SK-N-SH treated with all-trans-retinoic acid at 6 μM for 48 hours (cell line): Measurements from ENCODE around the gene GCSAM.
"Not testable (repeated sequence)": the region's sequence is repeated elsewhere in the genome, so short reads cannot be mapped to it uniquely, and the experiment has no call there.

Experiments used
- ATAC-seq: fragments of 200-7000 bp; cut with Tn5 transposase; 3 replicates; pipeline ENCODE4 v1.9.1; 2020; ENCODE audit warnings: mild to moderate bottlenecking, moderate library complexity
- BACH2 ChIP-seq: fragments of 250-450 bp; sonication (Bioruptor Pico); IDR thresholded peaks from 2 replicates; pipeline ENCODE4 v1.9.0; 2021; ENCODE audit warnings: mild to moderate bottlenecking, borderline replicate concordance
- CSRNP3 ChIP-seq: fragments of 250-450 bp; sonication (Bioruptor Pico); IDR thresholded peaks from 2 replicates; pipeline ENCODE4 v1.5.1; 2021; ENCODE audit warnings: mild to moderate bottlenecking, moderate library complexity
- ESRRG ChIP-seq: fragments of 250-450 bp; sonication (Bioruptor Pico); IDR thresholded peaks from 2 replicates; pipeline ENCODE4 v1.6.1; 2021; ENCODE audit warnings: mild to moderate bottlenecking
- GLIS3 ChIP-seq: fragments of 250-450 bp; sonication (Bioruptor Pico); IDR thresholded peaks from 2 replicates; pipeline ENCODE4 v1.5.0; 2020; ENCODE audit warnings: mild to moderate bottlenecking, moderate library complexity
- ISL1 ChIP-seq: fragments of 250-450 bp; sonication (Bioruptor Pico); IDR thresholded peaks from 2 replicates; pipeline ENCODE4 v2.1.2; 2022; ENCODE audit warnings: mild to moderate bottlenecking, moderate library complexity
- OSR1 ChIP-seq: fragments of 250-450 bp; sonication (Bioruptor Pico); IDR thresholded peaks from 2 replicates; pipeline ENCODE4 v1.8.0; 2022; ENCODE audit warnings: moderate library complexity, mild to moderate bottlenecking, inconsistent platforms
- POU6F1 ChIP-seq: fragments of 250-450 bp; sonication (Bioruptor Pico); IDR thresholded peaks from 2 replicates; pipeline ENCODE4 v1.8.0; 2021; ENCODE audit warnings: low read depth, mild to moderate bottlenecking, moderate library complexity, borderline replicate concordance
- RARB ChIP-seq: fragments of 250-450 bp; sonication (Bioruptor Pico); IDR thresholded peaks from 2 replicates; pipeline ENCODE4 v1.8.0; 2021; ENCODE audit warnings: mild to moderate bottlenecking, moderate library complexity
- TCF4 ChIP-seq: fragments of 250-450 bp; sonication (Bioruptor Pico); IDR thresholded peaks from 2 replicates; pipeline ENCODE4 v1.8.0; 2021; ENCODE audit warnings: mild to moderate bottlenecking, moderate library complexity, borderline replicate concordance
- TOX ChIP-seq: fragments of 250-450 bp; sonication (Bioruptor Pico); IDR thresholded peaks from 2 replicates; pipeline ENCODE4 v1.8.0; 2021; ENCODE audit warnings: mild to moderate bottlenecking, moderate library complexity, borderline replicate concordance
- ZC3H10 ChIP-seq: fragments of 250-450 bp; sonication (Bioruptor Pico); IDR thresholded peaks from 2 replicates; pipeline ENCODE4 v1.5.1; 2021; ENCODE audit warnings: mild to moderate bottlenecking, moderate library complexity
- ZFP3 ChIP-seq: fragments of 250-450 bp; sonication (Bioruptor Pico); IDR thresholded peaks from 2 replicates; pipeline ENCODE4 v1.5.0; 2020; ENCODE audit warnings: mild to moderate bottlenecking, moderate library complexity
- ZFP30 ChIP-seq: fragments of 450-650 bp; formaldehyde crosslinking; IDR thresholded peaks from 2 replicates; pipeline ENCODE4 v1.5.0; 2022; ENCODE audit warnings: mild to moderate bottlenecking, moderate library complexity
- ZNF565 ChIP-seq: fragments of 450-650 bp; formaldehyde crosslinking; conservative IDR thresholded peaks from 2 replicates; pipeline ENCODE4 v1.5.0; 2020; ENCODE audit warnings: low read depth, mild to moderate bottlenecking, moderate library complexity
- TF ChIP-seq, protein P1 (sequence below): fragments of 250-450 bp; sonication (Bioruptor Pico); IDR thresholded peaks from 2 replicates; pipeline ENCODE4 v1.5.1; 2020; ENCODE audit warnings: low read depth, mild to moderate bottlenecking, moderate library complexity
- TF ChIP-seq, protein P2 (sequence below): fragments of 250-450 bp; sonication (Bioruptor Pico); IDR thresholded peaks from 2 replicates; pipeline ENCODE4 v1.5.0; 2020; ENCODE audit warnings: mild to moderate bottlenecking, moderate library complexity

The GCSAM gene

GRCh38 chr3:112078125-112079083 lies 54.6 kb downstream of the GCSAM start (continued):
- no peak for TF ChIP-seq GLIS3 (CRISPR knock-in tag)
- TF ChIP-seq RARB (CRISPR knock-in tag): no peak
- TF ChIP-seq ESRRG (CRISPR knock-in tag): no peak

GRCh38 chr3:112074616-112075497 lies 58.2 kb downstream of the GCSAM start:
- peak; percentile 99 for ATAC-seq
- TF ChIP-seq ZC3H10 (CRISPR knock-in tag): no peak
- no peak for TF ChIP-seq OSR1 (CRISPR knock-in tag)
- no peak for TF ChIP-seq BACH2
- no peak for TF ChIP-seq POU6F1 (CRISPR knock-in tag)
- TF ChIP-seq ZNF565: no peak
- TF ChIP-seq, protein P1, sequence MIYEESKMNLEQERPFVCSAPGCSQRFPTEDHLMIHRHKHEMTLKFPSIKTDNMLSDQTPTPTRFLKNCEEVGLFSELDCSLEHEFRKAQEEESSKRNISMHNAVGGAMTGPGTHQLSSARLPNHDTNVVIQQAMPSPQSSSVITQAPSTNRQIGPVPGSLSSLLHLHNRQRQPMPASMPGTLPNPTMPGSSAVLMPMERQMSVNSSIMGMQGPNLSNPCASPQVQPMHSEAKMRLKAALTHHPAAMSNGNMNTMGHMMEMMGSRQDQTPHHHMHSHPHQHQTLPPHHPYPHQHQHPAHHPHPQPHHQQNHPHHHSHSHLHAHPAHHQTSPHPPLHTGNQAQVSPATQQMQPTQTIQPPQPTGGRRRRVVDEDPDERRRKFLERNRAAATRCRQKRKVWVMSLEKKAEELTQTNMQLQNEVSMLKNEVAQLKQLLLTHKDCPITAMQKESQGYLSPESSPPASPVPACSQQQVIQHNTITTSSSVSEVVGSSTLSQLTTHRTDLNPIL (CRISPR knock-in tag): no peak
- TF ChIP-seq TCF4: no peak
- no peak for TF ChIP-seq TOX (CRISPR knock-in tag)
- TF ChIP-seq, protein P2, sequence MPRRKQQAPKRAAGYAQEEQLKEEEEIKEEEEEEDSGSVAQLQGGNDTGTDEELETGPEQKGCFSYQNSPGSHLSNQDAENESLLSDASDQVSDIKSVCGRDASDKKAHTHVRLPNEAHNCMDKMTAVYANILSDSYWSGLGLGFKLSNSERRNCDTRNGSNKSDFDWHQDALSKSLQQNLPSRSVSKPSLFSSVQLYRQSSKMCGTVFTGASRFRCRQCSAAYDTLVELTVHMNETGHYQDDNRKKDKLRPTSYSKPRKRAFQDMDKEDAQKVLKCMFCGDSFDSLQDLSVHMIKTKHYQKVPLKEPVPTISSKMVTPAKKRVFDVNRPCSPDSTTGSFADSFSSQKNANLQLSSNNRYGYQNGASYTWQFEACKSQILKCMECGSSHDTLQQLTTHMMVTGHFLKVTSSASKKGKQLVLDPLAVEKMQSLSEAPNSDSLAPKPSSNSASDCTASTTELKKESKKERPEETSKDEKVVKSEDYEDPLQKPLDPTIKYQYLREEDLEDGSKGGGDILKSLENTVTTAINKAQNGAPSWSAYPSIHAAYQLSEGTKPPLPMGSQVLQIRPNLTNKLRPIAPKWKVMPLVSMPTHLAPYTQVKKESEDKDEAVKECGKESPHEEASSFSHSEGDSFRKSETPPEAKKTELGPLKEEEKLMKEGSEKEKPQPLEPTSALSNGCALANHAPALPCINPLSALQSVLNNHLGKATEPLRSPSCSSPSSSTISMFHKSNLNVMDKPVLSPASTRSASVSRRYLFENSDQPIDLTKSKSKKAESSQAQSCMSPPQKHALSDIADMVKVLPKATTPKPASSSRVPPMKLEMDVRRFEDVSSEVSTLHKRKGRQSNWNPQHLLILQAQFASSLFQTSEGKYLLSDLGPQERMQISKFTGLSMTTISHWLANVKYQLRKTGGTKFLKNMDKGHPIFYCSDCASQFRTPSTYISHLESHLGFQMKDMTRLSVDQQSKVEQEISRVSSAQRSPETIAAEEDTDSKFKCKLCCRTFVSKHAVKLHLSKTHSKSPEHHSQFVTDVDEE: no peak
- no peak for TF ChIP-seq ESRRG (CRISPR knock-in tag)

DNA sequence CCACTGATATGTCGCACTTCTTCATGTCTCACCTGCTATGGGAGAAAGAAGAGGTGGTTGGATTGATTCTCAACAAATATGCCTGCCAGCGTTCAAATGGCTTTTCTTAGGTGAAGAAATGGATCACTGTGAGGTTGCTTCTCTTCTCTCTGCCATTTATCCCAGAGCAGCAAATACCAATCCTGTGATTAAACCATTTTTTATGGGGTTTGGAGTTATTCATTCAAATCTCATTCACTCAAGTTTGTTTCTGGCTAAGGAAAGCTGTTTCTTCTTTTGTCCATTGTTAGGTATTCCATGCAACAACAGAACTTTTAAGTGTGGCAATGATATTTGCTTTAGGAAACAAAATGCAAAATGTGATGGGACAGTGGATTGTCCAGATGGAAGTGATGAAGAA lies 59.0 kb downstream of the GCSAM start:
- TF ChIP-seq ZFP3 (no peak), RARB (CRISPR knock-in tag) (no peak), TOX (CRISPR knock-in tag) (no peak), ZFP30 (CRISPR knock-in tag) (no peak), CSRNP3 (CRISPR knock-in tag) (no peak), ISL1 (CRISPR knock-in tag) (no peak)
- no peak for ATAC-seq

GRCh38 chr3:112072387-112073060 lies 60.5 kb downstream of the GCSAM start:
- not testable (repeated sequence) for ATAC-seq
